Breast epithelium (tissue), 4 donors: Measurements from ENCODE around the gene SSTR1. TPM values are rescaled to one million over a fixed set of nuclear protein-coding genes. Genes with fewer than 3 reads are reported as not detected.

ENCODE experiments used
- DNase-seq, 2 donors: peaks; one replicate each; pipeline ENCODE4 v3.0.0-alpha.2; 2019; ENCODE audit warnings: low spot score in 2 of 2
- H3K27ac ChIP-seq, 2 donors: fragments of 200-600 bp; sonication (generic) in 1 of 2; one replicate each; pipeline ENCODE4 v1.5.1; 2016 to 2019; ENCODE audit warnings: mild to moderate bottlenecking in 1 of 2
- H3K27me3 ChIP-seq, 2 donors: fragments of 200-600 bp; sonication (generic) in 1 of 2; one replicate each; pipeline versions ENCODE4 v1.5.1 to v1.6.0; 2017 to 2019; ENCODE audit warnings: control low read depth in 1 of 2, mild to moderate bottlenecking in 1 of 2
- H3K36me3 ChIP-seq: fragments of 200-600 bp; one replicate; pipeline ENCODE4 v1.5.1; 2019
- H3K4me1 ChIP-seq, 2 donors: fragments of 200-600 bp; sonication (generic); one replicate each; pipeline ENCODE4 v1.5.1; 2016 to 2019; ENCODE audit warnings: control low read depth in 1 of 2
- H3K4me3 ChIP-seq, 3 donors: fragments of 200-600 bp; sonication (generic); 1 replicate in 2 of 3; 2 replicates in 1 of 3; pipeline ENCODE4 v1.5.1; 2016 to 2019; ENCODE audit warnings: mild to moderate bottlenecking in 3 of 3, moderate library complexity in 2 of 3
- H3K9me3 ChIP-seq, 2 donors: fragments of 200-600 bp; sonication (generic) in 1 of 2; one replicate each; pipeline ENCODE4 v1.5.1; 2016 to 2019; ENCODE audit warnings: control low read depth in 1 of 2
- CTCF ChIP-seq, 3 donors: fragments of 450-650 bp; IDR thresholded peaks; one replicate each; pipeline ENCODE4 v1.5.1; 2016 to 2017; ENCODE audit warnings: antibody characterized with exemption in 3 of 3, mild to moderate bottlenecking in 3 of 3, moderate library complexity in 3 of 3
- POLR2A ChIP-seq: fragments of 450-650 bp; IDR thresholded peaks from one replicate; pipeline ENCODE4 v1.6.1; 2016; ENCODE audit warnings: antibody characterized with exemption, mild to moderate bottlenecking, moderate library complexity
- POLR2AphosphoS5 ChIP-seq, 3 donors: sonication (generic); formaldehyde crosslinking; IDR thresholded peaks; one replicate each; pipeline ENCODE4 v1.6.1; 2017; ENCODE audit warnings: antibody characterized with exemption in 3 of 3
- intact Hi-C: fragments of 100-400 bp; cut with DNase I; formaldehyde crosslinking; loops from one replicate; pipeline ENCODE4 v1.15.1; 2023; ENCODE audit warnings: low total_unique reads
- total RNA-seq, 3 donors: library from RNA; depleted of rRNA; stranded (reverse); fragments of >200 nt; gene quantifications; one replicate each; pipeline ENCODE4 v1.1.0, GENCODE V29; 2016

The SSTR1 gene
- total RNA-seq, 3 donors from 2014 or later, result 0.16 to 0.33 (median 0.29) TPM

- DNase-seq, result no peak
- Histone ChIP-seq H3K4me3 (peak overlapping the region; percentile 45 to 64 (median 47)), H3K36me3 (no peaks in the 10 kb centered on the region), H3K27me3 (peaks cover 5 to 21% of the 10 kb centered on the region in 2 donors), H3K4me1 (no peaks in the 10 kb centered on the region), H3K9me3 (no peaks in the 10 kb centered on the region), H3K27ac (no peak overlapping the region)
- TF ChIP-seq POLR2A, result no peak
- intact Hi-C loops, result no loop called here
Observed at GRCh38 chr14:38253676-38254075, 46.0 kb downstream of the SSTR1 start.

GRCh38 chr14:38254571-38255407 lies 47.1 kb downstream of the SSTR1 start:
- DNase-seq, result no peak
- intact Hi-C loops, result loop anchor here (5.0 kb wide), 1 partner anchor 407 kb away; no protein-coding TSS in a partner anchor
- Histone ChIP-seq H3K4me1 (no peaks in the 10 kb centered on the region), H3K36me3 (no peaks in the 10 kb centered on the region), H3K27ac (peak overlapping the region; percentile 46 to 83), H3K4me3 (peak overlapping the region; percentile 45 to 64 (median 47)), H3K27me3 (peaks cover 5 to 21% of the 10 kb centered on the region in 2 donors), H3K9me3 (no peaks in the 10 kb centered on the region)
- TF ChIP-seq POLR2AphosphoS5 (IDR thresholded peaks at IDR 0.05), result no peak
- no peak for TF ChIP-seq CTCF (IDR thresholded peaks at IDR 0.05)
- no peak for TF ChIP-seq POLR2A

GRCh38 chr14:38255408-38255672 lies 47.6 kb downstream of the SSTR1 start:
- DNase-seq, result no peak
- Histone ChIP-seq H3K36me3 (no peaks in the 10 kb centered on the region), H3K4me3 (peak overlapping the region; percentile 45 to 64 (median 47)), H3K4me1 (no peaks in the 10 kb centered on the region), H3K9me3 (no peaks in the 10 kb centered on the region), H3K27ac (peak overlapping the region; percentile 46 to 83), H3K27me3 (peaks cover 5 to 21% of the 10 kb centered on the region in 2 donors)
- no peak for TF ChIP-seq POLR2AphosphoS5 (IDR thresholded peaks at IDR 0.05)
- TF ChIP-seq CTCF (IDR thresholded peaks at IDR 0.05), result no peak
- no peak for TF ChIP-seq POLR2A
- intact Hi-C loops, result loop anchor here (5.0 kb wide), 1 partner anchor 408 kb away; no protein-coding TSS in a partner anchor

GRCh38 chr14:38255673-38256532 lies 48.2 kb downstream of the SSTR1 start, which contains the start of gene CLEC14A:
Gene CLEC14A (minus strand): TSS chr14:38256093. CDS start chr14:38256022, 71 bp downstream.
- intact Hi-C loops, result loop anchor here (5.0 kb wide), 1 partner anchor 409 kb away; no protein-coding TSS in a partner anchor
- peak in 1 of 2 donors; percentile 53 for DNase-seq
- Histone ChIP-seq H3K4me3 (peak within 1 kb of the TSS; percentile 45 to 64 (median 47)), H3K4me1 (no peaks in the 10 kb centered on the region), H3K27ac (peak within 1 kb of the TSS; percentile 46 to 83), H3K9me3 (no peaks in the 10 kb centered on the region), H3K36me3 (no peaks in the 10 kb centered on the region), H3K27me3 (peaks cover 5 to 21% of the 10 kb centered on the region in 2 donors)
- TF ChIP-seq POLR2A (no peak), CTCF (IDR thresholded peaks at IDR 0.05) (no peak), POLR2AphosphoS5 (IDR thresholded peaks at IDR 0.05) (no peak)

- no peak for DNase-seq
- Histone ChIP-seq H3K9me3 (peaks cover 0 to 4% of the 10 kb centered on the region in 2 donors), H3K27ac (peak overlapping the region in 1 of 2 donors; percentile 83), H3K27me3 (peaks cover 5 to 21% of the 10 kb centered on the region in 2 donors), H3K36me3 (no peaks in the 10 kb centered on the region), H3K4me3 (peak overlapping the region in 1 of 3 donors; percentile 64), H3K4me1 (no peaks in the 10 kb centered on the region)
- TF ChIP-seq CTCF (IDR thresholded peaks at IDR 0.05) (no peak), POLR2A (no peak), POLR2AphosphoS5 (IDR thresholded peaks at IDR 0.05) (no peak)
- intact Hi-C loops, result loop anchor here (5.0 kb wide), 1 partner anchor 409 kb away; no protein-coding TSS in a partner anchor
Observed at GRCh38 chr14:38256533-38256840, 48.8 kb downstream of the SSTR1 start.
